GM18505 (cell line): ENCODE data around the gene ZNF586.
A peak's percentile ranks its signal among the peaks of the same experiment; 100 is the strongest.
"Not testable (repeated sequence)": the region's sequence is repeated elsewhere in the genome, so short reads cannot be mapped to it uniquely, and the experiment has no call there.

Experiments
- ATAC-seq: cut with Tn5 transposase; IDR thresholded peaks from one replicate; pipeline ENCODE4 v1.9.1; 2021; ENCODE audit not compliant: unreplicated experiment
- POLR2A ChIP-seq: IDR thresholded peaks from 4 replicates; pipeline ENCODE4 v1.6.1; 2011; ENCODE audit warnings: borderline replicate concordance; ENCODE audit not compliant: insufficient read depth, insufficient read length; ENCODE audit errors: extremely low read depth

ZNF586 gene

DNA sequence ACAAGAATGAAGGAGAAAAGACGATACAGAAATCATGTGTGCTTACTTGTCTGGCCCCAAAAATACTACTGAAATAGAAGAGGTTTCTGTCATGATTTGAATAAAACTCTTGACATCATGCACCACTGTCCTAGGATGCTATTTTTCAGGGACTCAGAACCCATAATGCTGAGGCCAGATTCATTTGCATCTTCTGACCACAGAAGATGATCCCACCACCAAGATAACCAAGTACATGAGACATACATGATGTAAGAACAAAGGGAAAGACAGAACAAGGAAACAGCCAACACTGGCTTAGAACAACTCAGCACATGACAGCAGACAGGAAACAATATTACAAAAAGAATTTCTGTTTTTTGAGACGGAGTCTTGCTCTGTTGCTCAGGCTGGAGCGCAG, 42.8 kb downstream of the ZNF586 start:
- TF ChIP-seq POLR2A: no peak
- no peak for ATAC-seq

GRCh38 chr19:57812975-57813820, 43.7 kb downstream of the ZNF586 start:
- not testable (repeated sequence) for ATAC-seq

GRCh38 chr19:57813919-57814504, 44.5 kb downstream of the ZNF586 start:
- TF ChIP-seq POLR2A: no peak
- ATAC-seq: no peak

- peak; percentile 64 for ATAC-seq
- TF ChIP-seq POLR2A: peak; percentile 90
Measured at GRCh38 chr19:57814505-57815246, 45.2 kb downstream of the ZNF586 start, which contains the start of gene ZNF552. Gene ZNF552, minus strand, starts transcription at chr19:57814913. Its CDS starts 170 bp downstream, at chr19:57814743.

GRCh38 chr19:57815247-57816075, 46.0 kb downstream of the ZNF586 start:
- ATAC-seq: no peak
- no peak for TF ChIP-seq POLR2A

GRCh38 chr19:57816652-57817051, 47.2 kb downstream of the ZNF586 start:
- no peak for TF ChIP-seq POLR2A
- no peak for ATAC-seq

GRCh38 chr19:57817976-57818375, 48.5 kb downstream of the ZNF586 start:
- ATAC-seq: no peak
- no peak for TF ChIP-seq POLR2A

- no peak for TF ChIP-seq POLR2A
Measured at GRCh38 chr19:57818378-57818777, 48.9 kb downstream of the ZNF586 start.

DNA sequence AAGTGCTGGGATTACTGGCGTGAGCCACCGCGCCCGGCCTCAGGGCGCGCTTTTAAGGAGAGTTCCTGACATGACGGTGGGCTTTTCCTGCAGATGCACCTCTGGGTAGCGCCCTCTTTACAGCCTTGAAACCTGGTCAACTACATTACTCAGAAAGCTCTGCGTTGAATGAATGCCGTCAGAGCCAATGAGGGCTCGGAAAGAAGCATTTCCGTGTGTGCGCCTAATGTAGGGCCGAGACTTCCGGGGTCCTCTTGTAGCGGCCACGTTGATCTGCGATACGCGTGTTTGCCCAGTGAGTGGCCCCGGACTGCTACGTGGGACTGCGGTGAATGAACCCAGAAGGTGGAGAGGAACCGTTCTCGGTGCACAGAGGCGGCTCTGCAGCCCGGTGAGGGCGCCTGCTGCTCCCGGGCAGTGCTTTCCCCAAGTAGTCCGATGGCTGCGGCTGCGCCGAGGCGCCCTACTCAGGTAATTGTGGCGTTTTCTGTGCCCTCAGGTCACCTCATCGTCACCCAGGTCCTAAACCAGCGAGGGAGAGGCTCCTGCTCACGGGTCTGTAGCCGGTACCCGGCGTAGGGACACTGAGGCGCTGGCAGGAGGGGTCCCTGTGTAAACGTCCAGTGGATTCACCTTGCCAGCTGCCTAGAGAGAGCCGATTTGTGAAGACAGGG, 50.1 kb downstream of the ZNF586 start:
- ATAC-seq: peak; percentile 78
- peak; percentile 87 for TF ChIP-seq POLR2A

More at GRCh38 chr19:57818378-57818777, 48.9 kb downstream of the ZNF586 start:
- ATAC-seq: no peak

DNA sequence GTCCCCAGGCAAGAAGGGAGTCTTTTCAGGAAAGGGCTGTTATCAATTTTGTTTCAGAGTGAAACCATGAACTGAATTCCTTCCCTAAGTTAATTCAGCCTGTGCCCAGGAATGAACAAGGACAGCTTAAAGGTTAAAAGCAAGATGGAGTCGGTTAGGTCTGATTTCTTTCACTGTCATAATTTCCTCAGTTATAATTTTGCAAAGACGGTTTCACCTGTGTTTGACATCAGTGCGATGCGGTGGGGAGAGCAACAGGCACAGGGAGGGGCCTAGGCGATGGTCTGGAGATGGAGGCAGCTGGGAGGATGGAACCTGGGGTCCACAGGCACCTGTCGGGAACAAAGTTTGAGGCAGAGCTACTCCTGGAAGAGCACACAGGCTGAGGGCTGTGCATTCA, 51.1 kb downstream of the ZNF586 start:
- ATAC-seq: no peak
- no peak for TF ChIP-seq POLR2A

- ATAC-seq: not testable (repeated sequence)
Measured at GRCh38 chr19:57821095-57821494, 51.6 kb downstream of the ZNF586 start.

DNA sequence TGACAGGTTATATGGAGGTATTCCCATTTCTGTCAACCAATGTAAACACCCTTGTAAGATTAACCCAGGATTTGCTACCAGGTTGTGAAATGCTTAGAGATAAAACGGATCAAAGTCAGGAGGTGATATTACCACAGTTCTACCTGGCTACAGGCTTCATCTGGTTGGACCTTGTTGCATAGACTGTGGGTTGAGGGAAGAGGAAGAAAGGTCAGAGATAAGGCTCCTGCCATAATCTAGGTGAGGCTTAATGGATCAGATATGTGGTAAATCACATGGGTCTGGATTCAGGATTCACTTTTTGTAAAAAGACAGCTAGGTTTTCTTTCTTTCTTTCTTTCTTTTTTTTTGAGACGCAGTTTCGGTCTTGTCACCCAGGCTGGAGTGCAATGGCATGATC, 52.0 kb downstream of the ZNF586 start:
- ATAC-seq: not testable (repeated sequence)

DNA sequence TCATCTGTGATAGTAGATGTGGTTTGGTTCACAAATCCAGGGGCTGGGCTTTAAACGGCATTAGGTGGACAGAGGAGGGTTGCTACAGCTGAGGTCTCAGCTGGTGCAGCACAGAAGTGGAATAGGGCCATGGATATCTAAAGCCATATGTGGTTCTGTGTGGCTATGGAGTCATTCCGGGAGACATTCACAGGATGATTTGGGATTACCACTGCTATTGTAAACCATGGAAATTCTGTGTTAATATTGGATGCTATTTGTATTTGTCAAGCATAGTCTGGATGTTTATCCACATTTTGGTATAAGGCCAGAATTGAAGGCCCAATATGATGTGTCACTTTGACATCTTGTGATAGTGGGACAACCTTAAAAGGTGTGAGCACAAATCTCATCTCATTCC, 53.7 kb downstream of the ZNF586 start:
- not testable (repeated sequence) for ATAC-seq

DNA sequence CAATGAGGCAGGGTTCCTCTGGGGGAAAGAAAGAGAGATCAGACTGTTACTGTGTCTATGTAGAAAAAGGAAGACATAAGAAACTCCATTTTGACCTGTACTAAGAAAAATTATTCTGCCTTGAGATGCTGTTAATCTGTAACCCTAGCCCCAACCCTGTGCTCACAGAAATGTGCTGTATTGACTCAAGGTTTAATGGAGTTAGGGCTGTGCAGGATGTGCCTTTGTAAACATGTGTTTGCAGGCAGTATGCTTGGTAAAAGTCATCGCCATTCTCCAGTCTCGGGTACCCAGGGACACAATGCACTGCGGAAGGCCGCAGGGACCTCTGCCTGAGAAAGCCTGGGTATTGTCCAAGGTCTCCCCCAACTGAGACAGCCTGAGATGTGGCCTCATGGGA, 54.1 kb downstream of the ZNF586 start:
- ATAC-seq: not testable (repeated sequence)
